ENCODE data around the gene TMEM109. TPM values are rescaled to one million over a fixed set of nuclear protein-coding genes. Genes with fewer than 3 reads are reported as not detected.

The TMEM109 gene, protein sequence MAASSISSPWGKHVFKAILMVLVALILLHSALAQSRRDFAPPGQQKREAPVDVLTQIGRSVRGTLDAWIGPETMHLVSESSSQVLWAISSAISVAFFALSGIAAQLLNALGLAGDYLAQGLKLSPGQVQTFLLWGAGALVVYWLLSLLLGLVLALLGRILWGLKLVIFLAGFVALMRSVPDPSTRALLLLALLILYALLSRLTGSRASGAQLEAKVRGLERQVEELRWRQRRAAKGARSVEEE
- 24.1 to 26.8 TPM (median 25.1 TPM) in 3 replicates for total RNA-seq (2021)
- Bru-seq, nascent RNA: percentile 69 among the genes with signal in this experiment
- long read RNA-seq, experiment 1, transcript TMEM109-201 (4 exons, 2,413 nt): major isoform, 147 of 162 reads
- long read RNA-seq, experiment 1, partial matches to known transcripts: 6 of 162 reads
- long read RNA-seq, experiment 1, other reads (novel, unspliced or antisense): 7 of 162 reads
- long read RNA-seq, experiment 2, transcript TMEM109-201 (4 exons, 2,413 nt): major isoform, 22 of 35 reads
- long read RNA-seq, experiment 2, partial matches to known transcripts: 11 of 35 reads
- long read RNA-seq, experiment 2, other reads (novel, unspliced or antisense): 0 of 35 reads
- long read RNA-seq, experiment 3, transcript TMEM109-201 (4 exons, 2,413 nt): major isoform, 77 of 83 reads
- long read RNA-seq, experiment 3, partial matches to known transcripts: 1 of 83 reads
- long read RNA-seq, experiment 3, other reads (novel, unspliced or antisense): 5 of 83 reads

DNA sequence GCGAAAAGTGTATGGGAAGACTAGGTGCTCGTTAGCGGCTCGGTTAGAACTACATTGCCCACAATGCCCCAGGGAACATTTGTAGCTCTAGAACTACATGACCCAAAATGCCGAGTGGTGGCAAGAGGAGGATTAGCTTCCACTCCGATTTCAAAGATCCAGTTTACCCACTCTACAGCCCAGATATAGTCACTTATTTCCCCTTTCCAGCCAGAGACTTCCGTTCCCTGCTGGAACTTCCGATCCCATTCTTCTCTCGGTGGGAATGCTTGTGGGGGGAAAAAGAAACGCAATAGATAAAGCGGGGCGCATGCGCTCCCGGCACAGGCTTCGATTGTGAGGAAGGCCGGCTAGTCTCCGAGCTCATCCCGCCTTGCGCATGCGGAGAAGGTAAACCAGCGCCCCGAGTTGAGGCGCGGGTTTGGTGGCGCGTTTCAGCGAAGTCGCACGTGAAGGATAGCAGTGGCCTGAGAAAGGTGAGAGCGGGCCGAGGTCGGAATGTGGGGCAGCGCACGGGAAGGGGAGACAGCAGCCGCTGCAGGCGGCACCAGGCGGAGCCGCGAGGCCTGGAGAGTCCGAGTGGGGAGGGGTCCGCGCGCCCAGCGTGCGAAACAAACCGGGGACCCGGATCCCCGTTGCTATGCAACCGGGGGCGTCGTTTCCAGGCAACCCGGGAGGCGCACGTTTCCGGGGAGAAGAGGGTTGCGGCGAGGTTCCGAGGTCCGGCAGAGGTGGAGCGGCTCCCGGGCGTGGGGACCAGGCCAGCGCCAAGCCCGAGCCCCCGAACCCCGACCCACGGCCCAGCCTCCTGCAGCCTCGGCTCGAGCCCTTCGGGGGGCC is at the start of gene TMEM109:
Gene TMEM109 (plus strand): TSS at position 366 of the 840 bp plus-strand sequence. CDS start 5,536 bp downstream, outside the sequence.
- Mint-ChIP-seq H3K4me3 (peak within 1 kb of the TSS; percentile 94), H3K4me1 (peaks cover 49% of the 10 kb centered on the region), H3K27ac (peak within 1 kb of the TSS; percentile 99), H3K36me3 (no peaks in the 10 kb centered on the region; the same call in 1 of the 2 replicates), H3K27me3 (ENCODE audit: low read depth) (peaks cover 34% of the 10 kb centered on the region), H3K9me3 (peaks cover 6% of the 10 kb centered on the region; the same call in 1 of the 2 replicates)
- ChIA-PET POLR2A (interaction anchor here (0.7 to 1.7 kb wide), 6 partner anchors 9 to 202 kb away, joined by 3 to 11 read pairs (median 4); partner anchors contain the start of gene TMEM132A), CTCF (interaction anchor here (0.7 to 5.6 kb wide), 8 partner anchors 9 to 83 kb away, joined by 3 to 51 read pairs (median 5); partner anchors contain the start of genes CCDC86, PRPF19 and TMEM132A)
- ATAC-seq: peak; percentile 71
- peak; percentile 85 for DNase-seq (ENCODE audit: low spot score)
- TF ChIP-seq OVOL2 (CRISPR knock-in tag; IDR thresholded peaks at IDR 0.05; ENCODE audit: borderline replicate concordance): no peak
- TF ChIP-seq ZBTB21 (CRISPR knock-in tag; IDR thresholded peaks at IDR 0.05; ENCODE audit: borderline replicate concordance): peak; percentile 70; the same call in 1 of the 2 replicates
- no peak for TF ChIP-seq NR3C1 (CRISPR knock-in tag; conservative IDR thresholded peaks at IDR 0.05; ENCODE audit: low read depth)
- peak; percentile 95 for TF ChIP-seq FOXP1 (CRISPR knock-in tag; IDR thresholded peaks at IDR 0.05; ENCODE audit: borderline replicate concordance)
- TF ChIP-seq ETV6 (CRISPR knock-in tag; IDR thresholded peaks at IDR 0.05): peak; percentile 44; the same call in 1 of the 2 replicates
- 0 out of 2 replicates have a peak, but pooled peaks have one; percentile 58 for TF ChIP-seq TEAD4 (CRISPR knock-in tag; IDR thresholded peaks at IDR 0.05)
- no peak for TF ChIP-seq GRHL2 (CRISPR knock-in tag; IDR thresholded peaks at IDR 0.05; ENCODE audit: insufficient replicate concordance, severe bottlenecking)
- no peak for TF ChIP-seq EMX1 (CRISPR knock-in tag; IDR thresholded peaks at IDR 0.05)
- peak; percentile 48; the same call in 1 of the 2 replicates for TF ChIP-seq FOXK1 (CRISPR knock-in tag; IDR thresholded peaks at IDR 0.05)
- TF ChIP-seq, protein P1, sequence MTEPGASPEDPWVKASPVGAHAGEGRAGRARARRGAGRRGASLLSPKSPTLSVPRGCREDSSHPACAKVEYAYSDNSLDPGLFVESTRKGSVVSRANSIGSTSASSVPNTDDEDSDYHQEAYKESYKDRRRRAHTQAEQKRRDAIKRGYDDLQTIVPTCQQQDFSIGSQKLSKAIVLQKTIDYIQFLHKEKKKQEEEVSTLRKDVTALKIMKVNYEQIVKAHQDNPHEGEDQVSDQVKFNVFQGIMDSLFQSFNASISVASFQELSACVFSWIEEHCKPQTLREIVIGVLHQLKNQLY (CRISPR knock-in tag; IDR thresholded peaks at IDR 0.05): no peak
- TF ChIP-seq RORB (CRISPR knock-in tag; IDR thresholded peaks at IDR 0.05): no peak
- no peak for TF ChIP-seq NR1H2 (CRISPR knock-in tag; IDR thresholded peaks at IDR 0.05)
- TF ChIP-seq TEAD1 (CRISPR knock-in tag; IDR thresholded peaks at IDR 0.05): peak; percentile 87
- TF ChIP-seq TCF7 (CRISPR knock-in tag; IDR thresholded peaks at IDR 0.05; ENCODE audit: low read depth): 0 out of 2 replicates have a peak, but pooled peaks have one; percentile 66
- TF ChIP-seq, protein P2, sequence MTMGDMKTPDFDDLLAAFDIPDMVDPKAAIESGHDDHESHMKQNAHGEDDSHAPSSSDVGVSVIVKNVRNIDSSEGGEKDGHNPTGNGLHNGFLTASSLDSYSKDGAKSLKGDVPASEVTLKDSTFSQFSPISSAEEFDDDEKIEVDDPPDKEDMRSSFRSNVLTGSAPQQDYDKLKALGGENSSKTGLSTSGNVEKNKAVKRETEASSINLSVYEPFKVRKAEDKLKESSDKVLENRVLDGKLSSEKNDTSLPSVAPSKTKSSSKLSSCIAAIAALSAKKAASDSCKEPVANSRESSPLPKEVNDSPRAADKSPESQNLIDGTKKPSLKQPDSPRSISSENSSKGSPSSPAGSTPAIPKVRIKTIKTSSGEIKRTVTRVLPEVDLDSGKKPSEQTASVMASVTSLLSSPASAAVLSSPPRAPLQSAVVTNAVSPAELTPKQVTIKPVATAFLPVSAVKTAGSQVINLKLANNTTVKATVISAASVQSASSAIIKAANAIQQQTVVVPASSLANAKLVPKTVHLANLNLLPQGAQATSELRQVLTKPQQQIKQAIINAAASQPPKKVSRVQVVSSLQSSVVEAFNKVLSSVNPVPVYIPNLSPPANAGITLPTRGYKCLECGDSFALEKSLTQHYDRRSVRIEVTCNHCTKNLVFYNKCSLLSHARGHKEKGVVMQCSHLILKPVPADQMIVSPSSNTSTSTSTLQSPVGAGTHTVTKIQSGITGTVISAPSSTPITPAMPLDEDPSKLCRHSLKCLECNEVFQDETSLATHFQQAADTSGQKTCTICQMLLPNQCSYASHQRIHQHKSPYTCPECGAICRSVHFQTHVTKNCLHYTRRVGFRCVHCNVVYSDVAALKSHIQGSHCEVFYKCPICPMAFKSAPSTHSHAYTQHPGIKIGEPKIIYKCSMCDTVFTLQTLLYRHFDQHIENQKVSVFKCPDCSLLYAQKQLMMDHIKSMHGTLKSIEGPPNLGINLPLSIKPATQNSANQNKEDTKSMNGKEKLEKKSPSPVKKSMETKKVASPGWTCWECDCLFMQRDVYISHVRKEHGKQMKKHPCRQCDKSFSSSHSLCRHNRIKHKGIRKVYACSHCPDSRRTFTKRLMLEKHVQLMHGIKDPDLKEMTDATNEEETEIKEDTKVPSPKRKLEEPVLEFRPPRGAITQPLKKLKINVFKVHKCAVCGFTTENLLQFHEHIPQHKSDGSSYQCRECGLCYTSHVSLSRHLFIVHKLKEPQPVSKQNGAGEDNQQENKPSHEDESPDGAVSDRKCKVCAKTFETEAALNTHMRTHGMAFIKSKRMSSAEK (CRISPR knock-in tag; IDR thresholded peaks at IDR 0.05; ENCODE audit: borderline replicate concordance): no peak
- TF ChIP-seq, protein P3, sequence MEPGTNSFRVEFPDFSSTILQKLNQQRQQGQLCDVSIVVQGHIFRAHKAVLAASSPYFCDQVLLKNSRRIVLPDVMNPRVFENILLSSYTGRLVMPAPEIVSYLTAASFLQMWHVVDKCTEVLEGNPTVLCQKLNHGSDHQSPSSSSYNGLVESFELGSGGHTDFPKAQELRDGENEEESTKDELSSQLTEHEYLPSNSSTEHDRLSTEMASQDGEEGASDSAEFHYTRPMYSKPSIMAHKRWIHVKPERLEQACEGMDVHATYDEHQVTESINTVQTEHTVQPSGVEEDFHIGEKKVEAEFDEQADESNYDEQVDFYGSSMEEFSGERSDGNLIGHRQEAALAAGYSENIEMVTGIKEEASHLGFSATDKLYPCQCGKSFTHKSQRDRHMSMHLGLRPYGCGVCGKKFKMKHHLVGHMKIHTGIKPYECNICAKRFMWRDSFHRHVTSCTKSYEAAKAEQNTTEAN (CRISPR knock-in tag; IDR thresholded peaks at IDR 0.05): peak; percentile 93
- no peak for TF ChIP-seq ZNF121 (CRISPR knock-in tag; IDR thresholded peaks at IDR 0.05)
- TF ChIP-seq, protein P4, sequence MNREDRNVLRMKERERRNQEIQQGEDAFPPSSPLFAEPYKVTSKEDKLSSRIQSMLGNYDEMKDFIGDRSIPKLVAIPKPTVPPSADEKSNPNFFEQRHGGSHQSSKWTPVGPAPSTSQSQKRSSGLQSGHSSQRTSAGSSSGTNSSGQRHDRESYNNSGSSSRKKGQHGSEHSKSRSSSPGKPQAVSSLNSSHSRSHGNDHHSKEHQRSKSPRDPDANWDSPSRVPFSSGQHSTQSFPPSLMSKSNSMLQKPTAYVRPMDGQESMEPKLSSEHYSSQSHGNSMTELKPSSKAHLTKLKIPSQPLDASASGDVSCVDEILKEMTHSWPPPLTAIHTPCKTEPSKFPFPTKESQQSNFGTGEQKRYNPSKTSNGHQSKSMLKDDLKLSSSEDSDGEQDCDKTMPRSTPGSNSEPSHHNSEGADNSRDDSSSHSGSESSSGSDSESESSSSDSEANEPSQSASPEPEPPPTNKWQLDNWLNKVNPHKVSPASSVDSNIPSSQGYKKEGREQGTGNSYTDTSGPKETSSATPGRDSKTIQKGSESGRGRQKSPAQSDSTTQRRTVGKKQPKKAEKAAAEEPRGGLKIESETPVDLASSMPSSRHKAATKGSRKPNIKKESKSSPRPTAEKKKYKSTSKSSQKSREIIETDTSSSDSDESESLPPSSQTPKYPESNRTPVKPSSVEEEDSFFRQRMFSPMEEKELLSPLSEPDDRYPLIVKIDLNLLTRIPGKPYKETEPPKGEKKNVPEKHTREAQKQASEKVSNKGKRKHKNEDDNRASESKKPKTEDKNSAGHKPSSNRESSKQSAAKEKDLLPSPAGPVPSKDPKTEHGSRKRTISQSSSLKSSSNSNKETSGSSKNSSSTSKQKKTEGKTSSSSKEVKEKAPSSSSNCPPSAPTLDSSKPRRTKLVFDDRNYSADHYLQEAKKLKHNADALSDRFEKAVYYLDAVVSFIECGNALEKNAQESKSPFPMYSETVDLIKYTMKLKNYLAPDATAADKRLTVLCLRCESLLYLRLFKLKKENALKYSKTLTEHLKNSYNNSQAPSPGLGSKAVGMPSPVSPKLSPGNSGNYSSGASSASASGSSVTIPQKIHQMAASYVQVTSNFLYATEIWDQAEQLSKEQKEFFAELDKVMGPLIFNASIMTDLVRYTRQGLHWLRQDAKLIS (CRISPR knock-in tag; IDR thresholded peaks at IDR 0.05; ENCODE audit: borderline replicate concordance): no peak
- TF ChIP-seq, protein P5, sequence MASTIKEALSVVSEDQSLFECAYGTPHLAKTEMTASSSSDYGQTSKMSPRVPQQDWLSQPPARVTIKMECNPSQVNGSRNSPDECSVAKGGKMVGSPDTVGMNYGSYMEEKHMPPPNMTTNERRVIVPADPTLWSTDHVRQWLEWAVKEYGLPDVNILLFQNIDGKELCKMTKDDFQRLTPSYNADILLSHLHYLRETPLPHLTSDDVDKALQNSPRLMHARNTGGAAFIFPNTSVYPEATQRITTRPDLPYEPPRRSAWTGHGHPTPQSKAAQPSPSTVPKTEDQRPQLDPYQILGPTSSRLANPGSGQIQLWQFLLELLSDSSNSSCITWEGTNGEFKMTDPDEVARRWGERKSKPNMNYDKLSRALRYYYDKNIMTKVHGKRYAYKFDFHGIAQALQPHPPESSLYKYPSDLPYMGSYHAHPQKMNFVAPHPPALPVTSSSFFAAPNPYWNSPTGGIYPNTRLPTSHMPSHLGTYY (CRISPR knock-in tag; IDR thresholded peaks at IDR 0.05): no peak
- TF ChIP-seq, protein P6, sequence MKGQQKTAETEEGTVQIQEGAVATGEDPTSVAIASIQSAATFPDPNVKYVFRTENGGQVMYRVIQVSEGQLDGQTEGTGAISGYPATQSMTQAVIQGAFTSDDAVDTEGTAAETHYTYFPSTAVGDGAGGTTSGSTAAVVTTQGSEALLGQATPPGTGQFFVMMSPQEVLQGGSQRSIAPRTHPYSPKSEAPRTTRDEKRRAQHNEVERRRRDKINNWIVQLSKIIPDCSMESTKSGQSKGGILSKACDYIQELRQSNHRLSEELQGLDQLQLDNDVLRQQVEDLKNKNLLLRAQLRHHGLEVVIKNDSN (CRISPR knock-in tag; IDR thresholded peaks at IDR 0.05): peak; percentile 76; the same call in 1 of the 2 replicates
- no peak for TF ChIP-seq RELA (CRISPR knock-in tag; IDR thresholded peaks at IDR 0.05; ENCODE audit: borderline replicate concordance)
